ENCODE results near the gene SIX2. TPM values are rescaled to one million over a fixed set of nuclear protein-coding genes. Genes with fewer than 3 reads are reported as not detected.

SIX2 gene
- total RNA-seq, 1 donor: 2.9 TPM

GRCh38 chr2:45003579-45004551 is 5.4 kb downstream of the SIX2 start:
- TF ChIP-seq CTCF (IDR thresholded peaks at IDR 0.05; ENCODE audit: insufficient read depth, low read length): no peak
- DNase-seq (ENCODE audit: low read depth): no peak
- H3K4me3 ChIP-seq (ENCODE audit: low read depth, low read length): no peak overlapping the region

- H3K4me3 ChIP-seq (ENCODE audit: low read depth, low read length): no peak overlapping the region
- no peak for DNase-seq (ENCODE audit: low read depth)
- TF ChIP-seq CTCF (IDR thresholded peaks at IDR 0.05; ENCODE audit: insufficient read depth, low read length): no peak
These were observed 6.6 kb downstream of the SIX2 start for GRCh38 chr2:45002686-45003085.

GRCh38 chr2:45001869-45002385 is 7.3 kb downstream of the SIX2 start:
- no peak for DNase-seq (ENCODE audit: low read depth)
- H3K4me3 ChIP-seq (ENCODE audit: low read depth, low read length): no peak overlapping the region
- TF ChIP-seq CTCF (IDR thresholded peaks at IDR 0.05; ENCODE audit: insufficient read depth, low read length): no peak

- no peak for DNase-seq (ENCODE audit: low read depth)
- no peak for TF ChIP-seq CTCF (IDR thresholded peaks at IDR 0.05; ENCODE audit: insufficient read depth, low read length)
- peak overlapping the region; percentile 41 for H3K4me3 ChIP-seq (ENCODE audit: low read depth, low read length)
These were observed 8.1 kb downstream of the SIX2 start for GRCh38 chr2:45000921-45001868.

GRCh38 chr2:45000341-45000901 is 8.8 kb downstream of the SIX2 start:
- no peak for TF ChIP-seq CTCF (IDR thresholded peaks at IDR 0.05; ENCODE audit: insufficient read depth, low read length)
- DNase-seq (ENCODE audit: low read depth): no peak
- no peak overlapping the region for H3K4me3 ChIP-seq (ENCODE audit: low read depth, low read length)

GRCh38 chr2:44999540-44999939 is 9.7 kb downstream of the SIX2 start:
- H3K4me3 ChIP-seq (ENCODE audit: low read depth, low read length): no peak overlapping the region
- no peak for TF ChIP-seq CTCF (IDR thresholded peaks at IDR 0.05; ENCODE audit: insufficient read depth, low read length)
- DNase-seq (ENCODE audit: low read depth): no peak

Measured in fibroblast of the aortic adventitia (primary cell).